GM15510 (cell line): Measurements from ENCODE around the gene PHOSPHO1.

Source experiments
- POLR2A ChIP-seq: IDR thresholded peaks from 3 replicates; pipeline ENCODE4 v1.6.1; 2011; ENCODE audit warnings: borderline replicate concordance; ENCODE audit not compliant: insufficient read length; ENCODE audit errors: extremely low read depth

The PHOSPHO1 gene

GRCh38 chr17:49230636-49231562 lies at the start of gene PHOSPHO1:
Gene PHOSPHO1, minus strand, starts transcription at chr17:49230787. Its CDS starts 4,096 bp downstream, at chr17:49226691.
- TF ChIP-seq POLR2A: peak; percentile 16

DNA sequence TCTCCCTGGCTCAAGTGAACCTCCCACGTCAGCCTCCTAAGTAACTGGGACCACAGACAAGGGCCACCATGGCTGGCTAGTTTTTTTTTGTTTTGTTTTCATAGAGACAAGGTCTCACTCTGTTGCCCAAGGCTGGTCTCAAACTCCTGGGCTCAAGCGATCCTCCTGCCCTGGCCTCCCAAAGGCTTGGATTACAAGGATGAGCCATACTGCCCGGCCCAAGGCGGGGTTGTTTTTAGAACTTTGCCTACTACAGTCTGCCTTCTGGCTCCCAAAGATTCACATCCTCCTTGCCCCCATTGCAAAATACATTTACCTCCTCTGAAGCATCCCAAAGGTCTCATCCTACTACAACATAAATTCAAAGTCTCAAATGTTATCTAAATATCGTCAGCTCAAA lies 49.5 kb upstream of the PHOSPHO1 start:
- TF ChIP-seq POLR2A: no peak

GRCh38 chr17:49278076-49278475 lies 47.5 kb upstream of the PHOSPHO1 start:
- no peak for TF ChIP-seq POLR2A

- TF ChIP-seq POLR2A: no peak
Observed at GRCh38 chr17:49277638-49278037, 47.1 kb upstream of the PHOSPHO1 start.

DNA sequence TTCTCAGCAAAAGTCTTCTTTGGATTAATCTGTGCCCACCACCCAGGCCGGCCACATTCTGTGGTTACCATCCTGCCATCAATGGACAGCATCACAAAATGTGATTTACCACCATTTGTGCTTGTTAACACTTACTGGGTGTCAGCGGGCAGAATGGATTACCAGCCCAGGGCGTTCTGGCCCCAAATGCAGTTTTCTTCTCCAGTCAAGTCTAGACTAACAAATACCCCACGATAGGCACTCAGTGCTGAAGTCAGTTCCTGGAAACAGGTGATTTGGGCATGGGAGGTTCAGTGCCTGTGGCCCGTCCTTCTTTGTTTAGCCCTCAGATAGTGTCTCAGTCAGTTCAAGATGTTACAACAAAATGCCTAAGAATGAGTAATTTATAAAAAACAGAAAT lies 38.8 kb upstream of the PHOSPHO1 start:
- no peak for TF ChIP-seq POLR2A

DNA sequence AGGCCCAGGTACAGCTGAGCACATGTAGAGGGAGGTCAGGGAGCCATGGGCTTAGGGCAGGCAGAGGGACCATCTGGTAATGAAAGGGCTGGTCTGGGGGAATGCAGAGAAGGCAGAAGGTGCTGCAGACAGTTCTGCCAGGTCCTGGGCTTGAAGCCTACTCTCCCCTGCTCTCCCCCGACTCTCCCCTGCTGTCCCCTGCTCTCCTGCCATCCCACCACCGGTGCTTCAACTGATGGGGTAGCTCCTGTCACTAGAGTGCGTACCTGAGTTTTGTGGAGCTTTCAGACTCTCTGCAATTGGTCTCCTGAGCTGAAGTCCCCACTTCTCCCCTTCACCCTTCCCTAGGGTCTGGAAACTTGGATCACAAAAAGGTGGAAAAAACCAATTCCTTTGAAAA lies 37.3 kb upstream of the PHOSPHO1 start:
- TF ChIP-seq POLR2A: no peak

DNA sequence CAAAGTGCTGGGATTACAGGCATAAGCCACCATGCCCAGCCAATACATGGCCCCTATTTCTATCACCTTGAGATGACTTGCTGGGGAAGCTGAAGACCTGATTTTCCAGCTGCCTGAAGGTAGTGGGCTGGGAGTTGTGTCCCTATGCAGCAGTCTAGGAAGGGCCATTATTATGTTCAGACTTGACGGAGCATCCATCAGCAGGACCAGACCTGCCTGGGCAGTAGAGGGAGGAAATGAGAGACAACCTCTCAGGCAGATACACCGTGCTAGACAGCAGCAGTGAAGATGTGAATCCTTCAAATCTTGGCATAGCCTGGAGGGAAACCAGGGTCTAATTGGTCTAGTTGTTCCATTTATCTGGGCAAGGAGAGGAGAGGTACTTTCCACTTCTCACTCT lies 35.6 kb upstream of the PHOSPHO1 start:
- no peak for TF ChIP-seq POLR2A

GRCh38 chr17:49260817-49261291 lies 30.3 kb upstream of the PHOSPHO1 start:
- TF ChIP-seq POLR2A: no peak

DNA sequence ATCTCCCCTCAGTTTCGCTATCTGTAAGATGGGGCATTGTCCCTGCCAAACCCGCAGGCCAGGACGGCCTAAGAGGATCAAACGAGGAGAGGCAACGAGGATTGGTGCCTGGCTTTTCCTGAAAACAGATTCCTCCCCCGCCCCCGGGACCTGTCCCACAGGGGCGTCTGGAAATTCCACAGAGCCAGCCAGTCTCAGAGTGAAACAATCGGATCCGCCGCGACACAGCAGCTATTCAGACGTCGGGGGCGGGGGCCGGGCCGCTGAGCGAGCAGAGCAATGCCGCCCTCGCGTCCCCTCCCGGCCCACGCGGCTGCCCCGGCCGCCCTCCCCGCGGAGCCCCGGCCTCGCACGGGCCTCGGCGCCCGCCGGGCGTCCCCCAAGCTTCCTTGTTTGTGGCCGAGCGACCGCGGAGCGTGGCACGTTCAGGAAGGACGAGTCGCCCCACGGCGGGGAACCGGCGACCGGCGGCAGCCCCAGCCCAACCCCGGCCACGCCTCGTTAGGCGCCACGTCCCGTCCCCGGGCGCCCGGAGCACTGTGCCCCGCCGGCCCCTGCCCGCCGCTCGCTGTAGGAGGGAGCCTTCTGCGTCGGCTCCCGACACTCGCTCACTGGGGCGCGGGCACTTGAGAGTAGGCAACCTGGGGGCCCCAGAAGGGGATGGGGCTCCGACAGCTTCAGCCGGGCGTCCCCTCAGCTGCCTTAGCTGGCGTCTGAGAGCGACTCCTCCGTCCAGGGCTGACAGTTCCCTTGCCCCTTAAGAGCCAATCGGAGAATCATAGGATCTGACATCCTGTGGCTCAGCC lies 29.6 kb upstream of the PHOSPHO1 start:
- TF ChIP-seq POLR2A: no peak

DNA sequence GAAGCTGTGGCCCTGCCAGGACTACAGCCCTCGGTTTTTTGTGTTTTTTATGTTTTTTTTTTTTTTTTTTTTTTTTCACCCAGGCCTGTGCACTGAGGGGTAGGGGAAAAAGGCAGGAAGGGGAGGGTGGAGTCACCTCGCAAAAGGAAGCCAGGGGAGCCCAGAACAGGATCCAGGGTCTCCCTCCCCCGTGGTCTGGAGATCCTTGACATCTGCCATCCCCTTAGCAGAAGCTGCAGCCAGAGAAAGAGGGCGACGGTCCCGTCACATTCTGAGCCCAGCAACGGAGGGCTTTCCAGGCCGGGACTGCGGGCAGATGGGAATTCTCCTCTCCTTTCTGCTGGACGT lies 29.1 kb upstream of the PHOSPHO1 start:
- TF ChIP-seq POLR2A: no peak

DNA sequence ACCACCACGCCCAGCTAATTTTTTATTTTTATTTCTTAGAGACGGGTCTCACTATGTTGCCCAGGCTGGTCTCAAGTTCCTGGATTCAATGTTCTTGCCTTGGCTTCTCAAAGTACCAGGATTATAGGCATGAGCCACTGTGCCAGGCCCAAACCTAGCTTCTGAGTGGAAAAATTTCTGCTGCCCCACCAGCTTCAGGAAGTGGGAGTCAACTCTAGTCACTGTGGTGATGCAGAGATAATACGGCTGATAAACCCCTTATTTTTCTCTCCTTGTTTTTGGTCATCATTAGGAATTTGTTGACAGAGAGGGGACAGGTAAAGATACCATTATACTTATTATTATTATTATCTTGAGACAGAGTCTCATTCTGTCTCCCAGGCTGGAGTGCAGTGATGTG lies 27.8 kb upstream of the PHOSPHO1 start:
- TF ChIP-seq POLR2A: no peak

GRCh38 chr17:49255125-49255524 lies 24.5 kb upstream of the PHOSPHO1 start:
- TF ChIP-seq POLR2A: no peak

DNA sequence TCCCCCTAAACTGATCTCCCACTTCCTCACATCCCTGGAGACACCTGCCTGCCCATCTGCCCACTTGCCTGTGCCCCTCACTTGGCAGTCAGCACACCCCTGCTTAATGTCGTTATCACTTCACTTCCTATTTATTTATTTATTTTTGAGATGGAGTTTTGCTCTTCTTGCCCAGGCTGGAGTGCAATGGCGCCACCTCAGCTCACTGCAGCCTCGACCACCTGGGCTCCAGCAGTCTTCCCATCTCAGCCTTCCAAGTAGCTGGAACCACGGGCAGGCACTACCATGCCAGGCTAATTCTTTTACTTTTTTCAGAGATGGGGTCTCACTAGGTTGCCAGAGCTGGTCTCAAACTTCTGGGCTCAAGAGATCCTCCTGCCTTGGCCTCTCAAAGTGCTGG lies 23.5 kb upstream of the PHOSPHO1 start:
- TF ChIP-seq POLR2A: no peak

DNA sequence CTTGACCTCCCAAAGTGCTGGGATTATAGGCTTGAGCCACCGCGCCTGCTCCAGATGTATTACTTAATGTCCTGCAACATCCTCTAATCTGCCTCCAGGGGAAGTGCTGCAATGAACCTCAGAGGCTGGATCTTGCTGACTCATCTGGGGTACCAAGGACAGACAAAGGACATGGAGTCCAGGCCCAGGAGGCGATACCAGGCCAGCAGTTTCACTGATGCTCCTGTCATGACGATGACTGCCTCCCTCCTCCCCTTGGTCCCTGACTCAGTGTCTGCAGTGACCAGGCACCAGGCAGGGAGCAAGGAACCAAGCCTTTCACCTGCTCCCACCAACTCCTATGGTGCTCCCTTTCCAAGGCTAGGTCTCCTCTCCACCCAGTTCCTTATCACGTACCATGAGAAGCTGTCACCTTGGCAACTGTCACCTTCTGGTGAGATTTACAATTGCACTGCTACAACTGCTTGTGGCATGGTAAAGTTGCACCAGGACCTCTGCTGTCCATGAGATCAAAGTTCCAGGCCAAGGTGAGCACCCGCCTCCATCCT lies 21.6 kb upstream of the PHOSPHO1 start:
- TF ChIP-seq POLR2A: no peak

- no peak for TF ChIP-seq POLR2A
Observed at GRCh38 chr17:49249890-49250522, 19.4 kb upstream of the PHOSPHO1 start.
